Measurements from ENCODE around the gene NUP210.
A peak's percentile ranks its signal among the peaks of the same experiment; 100 is the strongest.

Gene NUP210

GRCh38 chr3:13308380-13308801, 111.7 kb downstream of the NUP210 start:
- Histone ChIP-seq H3K4me1 (ENCODE audit: low read depth, poor library complexity, severe bottlenecking) (peaks cover 6% of the 10 kb centered on the region), H3K4me2 (no peak overlapping the region), H2AFZ (ENCODE audit: low read depth) (no peak overlapping the region), H3K27me3 (ENCODE audit: insufficient read depth, low read depth) (no peaks in the 10 kb centered on the region), H3K9ac (no peak overlapping the region), H3K79me2 (ENCODE audit: insufficient read depth, low read depth) (no peaks in the 10 kb centered on the region), H4K20me1 (ENCODE audit: insufficient read depth) (no peaks in the 10 kb centered on the region), H3K27ac (no peak overlapping the region), H3K4me3 (IDR thresholded peaks at IDR 0.05; ENCODE audit: insufficient read depth, low read depth, low read length) (no peak overlapping the region), H3K36me3 (ENCODE audit: insufficient read depth) (no peaks in the 10 kb centered on the region)
- TF ChIP-seq CTCF (conservative IDR thresholded peaks at IDR 0.05; ENCODE audit: low read depth, low read length) = peak; percentile 54

GRCh38 chr3:13307041-13307440, 113.1 kb downstream of the NUP210 start:
- Histone ChIP-seq H2AFZ (ENCODE audit: low read depth) (no peak overlapping the region), H3K4me2 (no peak overlapping the region), H3K79me2 (ENCODE audit: insufficient read depth, low read depth) (no peaks in the 10 kb centered on the region), H3K9ac (no peak overlapping the region), H3K36me3 (ENCODE audit: insufficient read depth) (no peaks in the 10 kb centered on the region), H4K20me1 (ENCODE audit: insufficient read depth) (no peaks in the 10 kb centered on the region), H3K4me1 (ENCODE audit: low read depth, poor library complexity, severe bottlenecking) (peaks cover 6% of the 10 kb centered on the region), H3K27me3 (ENCODE audit: insufficient read depth, low read depth) (no peaks in the 10 kb centered on the region), H3K4me3 (IDR thresholded peaks at IDR 0.05; ENCODE audit: insufficient read depth, low read depth, low read length) (no peak overlapping the region), H3K27ac (no peak overlapping the region)
- TF ChIP-seq CTCF (conservative IDR thresholded peaks at IDR 0.05; ENCODE audit: low read depth, low read length) = no peak

- Histone ChIP-seq H3K27me3 (ENCODE audit: insufficient read depth, low read depth) (no peaks in the 10 kb centered on the region), H3K27ac (no peak overlapping the region), H2AFZ (ENCODE audit: low read depth) (no peak overlapping the region), H3K4me2 (no peak overlapping the region), H3K79me2 (ENCODE audit: insufficient read depth, low read depth) (no peaks in the 10 kb centered on the region), H3K9ac (no peak overlapping the region), H4K20me1 (ENCODE audit: insufficient read depth) (no peaks in the 10 kb centered on the region), H3K36me3 (ENCODE audit: insufficient read depth) (no peaks in the 10 kb centered on the region), H3K4me1 (ENCODE audit: low read depth, poor library complexity, severe bottlenecking) (peaks cover 6% of the 10 kb centered on the region), H3K4me3 (IDR thresholded peaks at IDR 0.05; ENCODE audit: insufficient read depth, low read depth, low read length) (no peak overlapping the region)
- TF ChIP-seq CTCF (conservative IDR thresholded peaks at IDR 0.05; ENCODE audit: low read depth, low read length) = no peak
These were observed 114.5 kb downstream of the NUP210 start for GRCh38 chr3:13305623-13306022.

- Histone ChIP-seq H3K27me3 (ENCODE audit: insufficient read depth, low read depth) (no peaks in the 10 kb centered on the region), H3K4me1 (ENCODE audit: low read depth, poor library complexity, severe bottlenecking) (no peaks in the 10 kb centered on the region), H2AFZ (ENCODE audit: low read depth) (no peak overlapping the region), H3K79me2 (ENCODE audit: insufficient read depth, low read depth) (no peaks in the 10 kb centered on the region), H3K36me3 (ENCODE audit: insufficient read depth) (no peaks in the 10 kb centered on the region), H3K4me3 (IDR thresholded peaks at IDR 0.05; ENCODE audit: insufficient read depth, low read depth, low read length) (no peak overlapping the region), H3K4me2 (no peak overlapping the region), H3K27ac (no peak overlapping the region), H4K20me1 (ENCODE audit: insufficient read depth) (no peaks in the 10 kb centered on the region), H3K9ac (no peak overlapping the region)
- no peak for TF ChIP-seq CTCF (conservative IDR thresholded peaks at IDR 0.05; ENCODE audit: low read depth, low read length)
These were observed 116.7 kb downstream of the NUP210 start for GRCh38 chr3:13303410-13303809.
